Right ventricle myocardium superior (tissue), 1 donor: Measurements from ENCODE around the gene TPCN2. TPM values are rescaled to one million over a fixed set of nuclear protein-coding genes. Genes with fewer than 3 reads are reported as not detected.
A peak's percentile ranks its signal among the peaks of the same experiment; 100 is the strongest.

ENCODE experiments used
- ATAC-seq: fragments of 200-7000 bp; cut with Tn5 transposase; one replicate; pipeline ENCODE4 v1.9.1; 2020; ENCODE audit warnings: mild to moderate bottlenecking; ENCODE audit not compliant: poor library complexity
- DNase-seq: peaks from one replicate; pipeline ENCODE4 v3.0.0-alpha.2; 2020
- intact Hi-C: fragments of 100-400 bp; cut with DNase I; formaldehyde crosslinking; loops from one replicate; pipeline ENCODE4 v1.11.2; 2022
- total RNA-seq: library from RNA; stranded (reverse); fragmentation: NEBNext Ultra II Directional; extraction: Animal tissue kit (Norgen Biotek cat#: 25700); gene quantifications from one replicate; pipeline ENCODE4 v1.2.1, GENCODE V29; 2021
- donor health status: DM: no; HTN: yes; CAD: no; lungs with severe emphysema.

The TPCN2 gene
- total RNA-seq, 1 donor from 2014 or later, result 7.6 TPM

DNA sequence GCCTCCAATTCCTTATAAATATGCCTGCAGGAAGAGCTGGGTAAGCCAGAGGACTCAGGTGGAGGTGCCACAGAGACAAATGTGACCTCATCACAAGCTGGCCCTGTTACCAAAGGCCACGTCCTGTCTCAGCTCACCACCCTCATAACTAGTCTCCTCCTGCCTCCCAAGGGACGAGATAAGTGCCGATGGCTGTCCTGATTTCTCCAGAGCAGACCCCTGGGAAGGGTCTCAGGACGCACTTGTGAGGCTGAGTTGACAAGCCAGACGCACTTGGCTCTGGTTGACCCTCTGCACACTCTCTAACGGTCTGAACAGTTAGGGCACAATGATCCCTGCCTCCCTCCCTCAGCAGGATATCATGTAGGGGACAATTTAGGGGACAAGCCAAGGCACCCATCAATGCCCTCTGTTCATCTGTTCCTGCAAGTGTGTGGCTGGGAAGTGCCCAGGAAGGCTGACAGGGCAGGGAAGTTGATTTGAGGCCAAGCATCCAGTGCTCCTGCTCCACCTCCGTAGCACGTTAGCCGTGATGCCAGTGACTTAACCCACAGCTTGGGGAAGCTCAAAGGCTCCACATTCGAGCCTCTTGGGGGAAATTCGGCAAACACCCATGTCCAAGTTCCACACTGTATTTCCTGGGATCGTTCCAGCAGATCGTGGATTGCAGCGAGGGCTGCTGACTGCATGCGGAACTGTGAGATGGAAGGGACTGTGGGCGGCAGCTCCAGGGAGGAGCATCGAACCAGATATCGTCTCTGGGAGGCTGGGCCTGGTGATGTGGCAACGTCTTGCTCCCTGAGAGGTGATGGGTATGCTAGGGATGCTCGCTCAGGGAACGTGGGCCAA, 109.8 kb downstream of the TPCN2 start:
- intact Hi-C loops, result no loop called here
- ATAC-seq (no peak), DNase-seq (peak; percentile 16)

DNA sequence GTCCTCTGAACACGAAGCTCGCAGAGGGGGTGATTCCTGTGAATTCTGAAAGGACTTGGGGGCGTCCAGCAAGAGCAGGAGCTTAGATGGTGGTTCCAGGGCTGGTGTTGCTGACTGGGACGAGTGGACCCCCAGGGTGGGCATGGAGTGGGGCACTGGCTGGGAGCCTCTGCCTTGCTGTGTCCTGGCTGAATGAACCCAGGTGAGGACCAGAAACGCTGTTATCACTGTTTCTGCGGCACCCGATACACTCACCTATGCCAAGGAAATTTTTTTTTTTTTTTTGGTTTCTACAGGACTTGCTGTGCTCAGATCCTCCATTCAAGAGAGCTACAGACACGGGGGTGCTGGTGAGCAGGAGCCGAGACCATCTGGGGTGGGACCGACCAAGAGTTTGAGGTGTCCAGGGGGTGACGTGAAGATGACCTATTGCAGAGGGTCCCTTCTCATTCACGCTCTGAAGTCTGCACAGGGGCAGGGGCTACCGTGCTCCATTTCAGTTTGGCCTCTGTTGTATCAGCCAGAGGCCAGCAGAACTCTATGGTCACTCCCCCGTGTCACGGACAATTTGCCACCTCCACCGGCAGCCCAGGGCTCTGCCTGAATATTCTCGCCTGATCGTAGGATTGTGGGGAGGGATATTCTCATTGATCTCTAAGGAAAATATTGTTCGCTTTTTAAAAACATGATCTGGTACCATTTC, 110.6 kb downstream of the TPCN2 start:
- DNase-seq (no peak), ATAC-seq (no peak)
- intact Hi-C loops, result no loop called here

DNA sequence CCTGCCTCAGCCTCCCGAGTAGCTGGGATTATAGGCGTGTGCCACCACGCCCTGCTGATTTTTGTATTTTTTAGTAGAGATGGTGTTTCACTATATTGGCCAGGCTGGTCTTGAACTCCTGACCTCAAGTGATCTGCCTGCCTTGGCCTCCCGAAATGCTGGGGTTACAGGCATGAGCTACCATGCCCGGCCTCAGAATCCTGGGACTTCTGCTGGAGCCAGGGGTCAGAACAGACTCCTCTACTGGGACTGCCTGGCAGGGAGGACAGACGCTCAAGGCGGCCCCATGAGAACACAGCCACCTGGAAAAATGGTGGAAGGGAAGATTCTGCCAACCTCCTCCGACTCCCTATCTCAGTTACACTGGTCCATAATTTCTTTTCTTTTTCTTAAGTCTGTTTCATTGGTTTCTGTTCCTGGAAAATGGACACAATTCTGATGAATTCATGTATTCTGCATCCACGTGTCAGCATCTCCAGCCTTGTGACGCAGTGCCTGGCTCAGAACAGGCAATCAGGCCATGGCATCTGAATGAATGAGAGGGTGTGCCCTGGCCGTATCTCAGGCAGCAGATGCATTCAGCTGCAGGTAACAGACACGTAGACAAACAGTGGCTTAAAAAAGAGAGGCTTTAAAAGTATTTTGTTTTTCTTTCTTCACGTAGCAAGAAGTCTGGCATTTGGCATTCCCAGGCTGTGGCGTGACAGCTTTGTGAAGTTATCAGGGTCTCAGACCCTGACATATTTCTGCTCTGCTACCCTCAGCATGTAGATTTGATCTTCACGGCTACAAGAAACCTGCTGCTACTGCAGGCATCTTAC, 111.8 kb downstream of the TPCN2 start:
- intact Hi-C loops, result no loop called here
- DNase-seq (no peak), ATAC-seq (no peak)

DNA sequence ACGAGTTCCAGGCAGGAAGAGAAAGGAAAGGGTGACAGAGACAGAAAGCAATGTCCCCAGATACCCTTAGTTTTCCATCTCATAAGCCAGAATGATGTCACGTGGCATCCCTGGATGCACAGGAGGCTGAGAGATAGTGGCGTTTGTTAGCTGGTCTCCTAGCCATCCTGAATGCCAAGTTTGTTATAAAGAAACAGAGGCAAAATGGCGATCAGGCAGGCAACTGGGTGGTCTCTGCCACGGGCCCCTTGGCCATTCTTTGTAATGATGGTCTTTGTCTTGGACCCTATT, 112.3 kb downstream of the TPCN2 start:
- ATAC-seq (peak; percentile 45), DNase-seq (no peak)
- intact Hi-C loops, result no loop called here

DNA sequence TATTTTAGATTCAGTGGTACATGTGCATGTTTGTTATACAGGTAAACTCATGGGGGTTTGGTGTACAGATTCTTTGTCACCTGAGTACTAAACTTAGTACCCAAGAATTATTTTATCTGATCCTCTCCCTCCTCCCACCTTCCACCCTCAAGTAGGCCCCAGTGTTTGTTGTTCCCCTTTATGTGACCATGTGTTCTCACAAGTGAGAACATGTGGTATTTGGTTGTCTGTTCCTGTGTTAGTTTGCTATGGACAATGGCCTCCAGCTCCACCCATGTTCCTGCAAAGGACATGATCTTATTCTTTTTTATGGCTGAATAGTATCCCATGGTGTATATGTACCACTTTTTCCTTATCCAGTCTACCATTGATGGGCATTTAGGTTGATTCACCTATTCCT, 113.8 kb downstream of the TPCN2 start:
- intact Hi-C loops, result no loop called here
- no peak for ATAC-seq
- DNase-seq, result no peak

DNA sequence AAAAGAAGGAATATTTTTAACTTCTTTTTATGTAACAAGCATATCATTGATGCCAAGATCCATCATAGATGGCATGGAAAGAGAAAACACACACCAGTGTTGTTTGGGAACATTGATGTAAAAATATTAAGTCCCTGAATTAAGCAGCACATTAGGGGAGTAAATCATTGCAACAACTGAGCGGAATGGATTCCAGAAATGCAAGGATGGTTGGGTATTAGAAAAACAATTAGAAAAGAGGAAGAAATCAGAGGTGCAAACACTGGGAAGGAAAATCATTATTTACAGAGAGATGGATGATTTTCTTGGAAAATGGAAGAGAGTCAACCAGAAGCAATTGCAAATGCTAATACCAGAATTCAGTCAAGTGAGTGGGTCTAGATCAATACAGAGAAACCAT, 115.1 kb downstream of the TPCN2 start:
- no peak for DNase-seq
- intact Hi-C loops, result no loop called here
- no peak for ATAC-seq

DNA sequence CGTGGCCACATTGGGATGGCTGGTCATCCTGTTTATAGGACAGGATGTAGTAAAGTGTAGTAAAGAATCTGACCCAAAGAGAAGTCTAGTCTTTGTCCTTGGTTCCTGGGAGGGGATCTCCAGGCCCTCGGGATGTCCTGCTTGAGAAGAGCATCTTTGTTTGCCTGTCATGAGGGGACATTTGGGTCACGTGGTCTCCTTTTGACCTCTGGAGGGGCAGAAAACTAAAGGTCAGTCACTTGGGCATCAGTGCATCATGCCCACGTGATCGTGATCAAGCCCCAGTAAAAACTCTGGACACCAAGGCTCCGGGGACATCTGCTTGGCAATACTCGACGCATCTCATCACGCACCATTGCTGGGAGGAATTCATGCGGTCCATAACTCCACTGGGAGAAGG, 116.1 kb downstream of the TPCN2 start:
- DNase-seq (no peak), ATAC-seq (no peak)
- intact Hi-C loops, result no loop called here

DNA sequence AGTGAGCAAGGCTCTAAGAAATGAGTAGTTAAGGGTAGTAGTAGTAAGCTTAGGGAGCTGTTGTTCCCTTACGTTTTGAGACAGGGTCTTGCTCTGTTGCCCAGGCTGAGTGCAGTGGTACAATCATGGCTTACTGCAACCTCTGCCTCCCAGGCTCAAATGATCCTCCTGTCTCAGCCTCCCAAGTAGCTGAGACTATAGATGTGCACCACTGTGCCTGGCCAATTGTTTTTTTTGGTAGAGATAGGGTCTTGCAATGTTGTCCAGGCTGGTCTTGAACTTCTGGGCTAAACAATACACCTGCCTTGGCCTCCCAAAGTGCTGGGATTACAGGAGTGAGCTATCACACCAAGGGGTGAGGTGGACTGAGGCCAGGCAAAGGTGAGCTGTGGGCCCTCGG, 117.0 kb downstream of the TPCN2 start:
- intact Hi-C loops, result no loop called here
- ATAC-seq, result no peak
- DNase-seq, result no peak

DNA sequence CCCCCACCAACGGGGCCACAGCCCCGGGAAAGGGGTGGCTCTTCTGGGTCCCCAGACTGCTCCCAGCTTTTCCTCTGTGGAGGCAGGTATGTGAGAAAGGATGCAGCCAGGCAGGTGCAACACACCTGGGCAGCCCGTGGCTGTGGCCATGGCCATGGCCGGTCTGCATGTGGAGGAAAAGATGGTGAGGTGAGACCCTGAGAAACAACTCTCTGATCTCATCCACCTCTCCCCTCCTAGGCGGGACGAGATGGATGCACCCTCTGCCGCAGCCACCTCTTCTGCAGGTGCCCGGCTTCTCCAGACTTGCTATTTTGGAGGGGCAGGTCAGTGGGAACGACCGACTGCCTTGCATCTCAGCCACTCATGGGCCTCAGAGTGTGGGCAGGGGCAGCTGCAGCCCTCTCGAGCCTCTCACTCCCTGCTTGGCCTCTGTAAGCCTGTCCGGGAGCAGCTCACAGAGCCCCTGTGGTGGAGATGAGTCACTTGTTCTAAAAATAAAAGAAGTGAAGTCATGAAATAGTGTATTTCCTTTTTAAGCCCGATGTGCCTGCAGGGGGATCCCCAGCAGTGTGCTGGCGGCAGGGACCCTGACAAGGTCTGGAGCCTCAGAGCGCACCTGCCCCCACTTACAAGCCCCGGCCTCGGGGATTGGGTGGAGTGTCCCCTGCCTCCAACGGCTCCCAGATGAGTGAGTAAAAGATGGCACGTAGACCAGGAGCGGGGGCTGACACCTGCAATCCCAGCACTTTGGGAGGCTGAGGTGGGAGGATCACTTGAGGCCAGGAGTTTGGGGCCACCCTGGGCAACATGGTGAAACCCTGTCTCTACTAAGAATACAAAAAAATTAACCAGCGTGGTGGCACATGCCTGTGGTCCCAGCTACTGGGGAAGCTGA, 117.7 kb downstream of the TPCN2 start:
- intact Hi-C loops, result no loop called here

DNA sequence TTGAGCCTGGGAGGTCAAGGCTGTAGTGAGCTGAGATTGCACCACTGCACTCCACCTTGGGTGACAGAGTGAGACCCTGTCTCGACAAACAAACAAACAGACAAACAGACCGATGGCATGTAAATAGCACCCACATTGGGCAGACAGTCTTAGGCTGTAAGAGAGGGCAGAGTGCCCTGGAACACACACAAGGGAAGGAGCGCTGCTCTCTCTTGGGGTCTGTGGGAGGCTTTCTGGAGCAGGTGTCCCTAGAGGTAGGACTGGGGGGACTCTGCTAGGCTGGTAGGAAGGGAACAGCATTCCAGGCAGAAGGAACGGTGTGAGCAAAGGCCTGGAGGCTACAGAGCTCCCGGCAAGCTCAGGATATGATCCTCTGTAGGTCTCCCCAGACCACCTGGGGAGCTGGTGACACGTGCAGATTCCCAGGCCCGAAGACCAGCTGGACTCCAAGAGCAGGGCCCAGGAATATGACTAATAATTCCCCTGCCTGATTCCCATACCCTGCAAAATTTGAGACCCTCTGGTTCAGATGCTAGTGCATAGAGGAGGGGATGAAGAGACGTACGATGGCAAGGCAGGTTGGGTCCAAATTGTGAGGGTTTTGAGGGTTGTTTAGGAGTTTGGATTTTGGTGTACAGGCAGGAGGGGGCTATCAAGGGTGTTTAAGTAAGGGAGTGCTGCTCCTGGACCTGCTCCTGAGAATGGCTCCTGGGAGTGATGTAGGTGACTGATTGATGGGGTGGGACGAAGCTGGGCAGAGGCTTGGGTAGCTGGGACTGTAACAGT, 118.6 kb downstream of the TPCN2 start:
- DNase-seq, result no peak
- no peak for ATAC-seq
- intact Hi-C loops, result no loop called here

More for the DNA sequence above, 117.7 kb downstream of the TPCN2 start:
- peak; percentile 84 for ATAC-seq
- peak; percentile 50 for DNase-seq

DNA sequence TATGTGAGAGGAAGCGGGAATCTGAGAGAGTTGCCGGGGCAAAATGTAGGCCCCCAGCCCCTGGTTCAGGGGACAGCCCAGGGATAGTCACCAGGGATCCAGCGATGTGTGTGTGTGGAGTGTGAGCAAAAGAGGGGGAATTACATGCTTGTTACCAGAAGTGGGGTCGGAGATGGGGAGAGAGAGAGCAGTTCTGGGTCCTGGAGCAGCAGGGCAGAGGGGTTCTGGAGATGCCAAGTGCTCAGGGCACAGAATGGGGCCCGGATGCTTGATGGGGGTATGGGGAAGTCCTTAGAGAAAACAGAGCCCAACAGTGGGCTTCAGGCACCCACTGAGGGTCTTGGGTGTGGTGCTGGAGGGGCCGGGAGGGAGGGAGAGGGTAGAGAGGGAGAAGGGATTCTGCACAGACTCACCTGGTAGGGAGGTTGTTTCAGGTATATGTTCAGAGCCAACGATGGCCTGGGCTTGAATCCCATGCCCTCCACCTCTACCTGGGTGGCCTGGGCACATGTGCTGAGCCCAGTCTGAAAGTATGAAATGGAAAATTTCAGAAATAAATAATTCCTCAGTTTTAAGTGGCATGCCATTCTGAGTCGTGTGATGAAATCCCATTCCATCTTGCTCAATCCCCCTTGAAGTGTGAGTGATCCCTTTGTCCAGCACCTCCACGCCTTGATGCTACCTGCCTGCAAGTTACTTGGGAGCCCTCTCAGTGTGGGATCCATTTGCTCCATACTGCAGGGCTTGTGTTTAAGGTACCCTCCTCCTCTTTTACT, 119.4 kb downstream of the TPCN2 start:
- DNase-seq, result no peak
- no peak for ATAC-seq
- intact Hi-C loops, result no loop called here

DNA sequence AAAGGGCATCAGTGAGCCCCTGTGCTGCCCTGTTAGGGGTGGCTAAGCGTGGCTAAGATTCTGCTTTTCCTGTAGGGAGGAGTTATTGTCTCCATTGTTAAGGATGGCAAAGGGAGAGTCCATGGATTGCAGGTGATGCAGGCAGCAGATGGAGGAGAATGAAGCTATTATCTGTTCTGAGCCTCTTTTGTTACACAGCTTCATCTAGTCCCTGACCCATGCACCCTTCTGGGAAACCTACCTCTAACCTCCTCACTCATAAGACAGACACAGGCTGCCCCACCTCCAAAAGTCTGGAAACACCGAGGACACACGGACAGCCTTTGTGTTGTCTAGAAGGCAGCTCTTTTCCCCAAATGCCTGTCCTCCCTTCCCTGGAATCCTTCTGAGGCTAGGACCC, 120.7 kb downstream of the TPCN2 start:
- ATAC-seq (no peak), DNase-seq (no peak)
- intact Hi-C loops, result no loop called here

DNA sequence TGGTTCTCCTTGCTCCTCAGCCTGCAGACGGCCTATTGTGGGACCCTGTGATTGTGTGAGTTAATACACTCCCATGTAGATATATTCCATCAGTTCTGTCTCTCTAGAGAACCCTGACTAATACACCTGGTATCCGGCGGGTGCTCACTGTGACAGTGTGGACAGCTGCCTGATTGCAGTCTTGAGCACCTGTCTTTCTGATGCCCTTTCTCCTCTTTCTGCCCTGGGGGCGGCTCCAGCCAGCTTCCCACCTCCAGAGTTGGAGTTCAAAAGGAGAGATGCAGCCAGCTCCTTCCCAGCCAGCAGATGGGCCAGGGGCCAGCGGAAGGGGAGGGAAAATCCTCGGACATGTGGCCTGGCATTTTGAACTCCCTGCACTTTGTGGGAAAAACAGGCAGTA, 122.0 kb downstream of the TPCN2 start:
- DNase-seq, result no peak
- ATAC-seq, result no peak
- intact Hi-C loops, result no loop called here

DNA sequence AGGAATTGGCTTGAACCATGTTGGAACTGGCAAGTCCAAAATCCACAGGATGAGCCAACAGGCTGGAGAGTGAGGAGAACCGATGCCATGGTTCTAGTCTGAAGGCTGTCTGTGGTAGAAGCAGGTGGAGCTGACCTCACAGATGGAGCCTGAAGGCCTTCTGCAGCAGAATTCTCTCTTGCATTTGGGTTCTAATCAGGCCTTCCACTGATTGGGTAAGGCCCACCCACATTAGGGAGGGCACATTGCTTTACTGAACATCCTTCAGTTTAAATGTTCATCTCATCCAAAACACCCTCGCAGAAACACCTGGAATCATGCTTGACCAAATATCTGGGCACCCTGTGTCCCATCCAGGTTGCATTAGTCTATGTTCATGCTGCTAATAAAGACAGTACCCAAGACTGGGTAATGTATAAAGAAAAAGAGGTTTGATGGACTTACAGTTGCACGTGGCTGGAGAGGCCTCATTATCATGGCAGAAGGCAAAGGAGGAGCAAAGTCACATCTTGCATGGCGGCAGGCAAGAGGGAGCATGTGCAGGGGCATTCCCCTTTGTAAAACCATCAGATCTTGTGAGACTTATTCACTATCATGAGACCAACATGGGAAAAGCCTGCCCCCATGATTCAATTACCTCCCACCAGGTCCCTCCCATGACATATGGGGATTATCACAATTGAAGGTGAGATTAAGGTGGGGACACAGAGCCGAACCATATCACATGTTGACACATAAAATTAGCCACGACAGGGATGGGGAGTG, 122.9 kb downstream of the TPCN2 start:
- no peak for ATAC-seq

DNA sequence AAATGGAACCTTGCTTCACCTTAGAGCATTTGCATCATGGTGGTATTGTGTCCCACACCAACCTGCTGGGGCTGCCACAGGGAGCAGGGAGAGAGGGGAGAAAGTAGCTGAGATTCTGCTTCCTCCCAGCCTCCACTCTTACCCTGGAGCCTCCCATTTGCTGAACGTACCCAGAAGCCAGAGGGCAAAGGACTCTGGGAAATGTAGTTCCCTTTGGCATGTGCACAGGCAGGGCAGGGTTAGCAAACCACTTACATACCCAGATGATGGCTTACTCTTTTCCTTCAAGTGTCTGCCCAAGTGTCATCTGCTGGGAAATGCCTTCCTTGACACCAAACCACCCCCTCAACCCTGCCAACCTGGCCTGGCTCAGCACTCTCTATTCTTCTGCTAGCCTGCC, 123.9 kb downstream of the TPCN2 start:
- DNase-seq (no peak), ATAC-seq (no peak)
- intact Hi-C loops, result no loop called here

More for the DNA sequence above, 122.9 kb downstream of the TPCN2 start:
- intact Hi-C loops, result no loop called here
- no peak for DNase-seq

DNA sequence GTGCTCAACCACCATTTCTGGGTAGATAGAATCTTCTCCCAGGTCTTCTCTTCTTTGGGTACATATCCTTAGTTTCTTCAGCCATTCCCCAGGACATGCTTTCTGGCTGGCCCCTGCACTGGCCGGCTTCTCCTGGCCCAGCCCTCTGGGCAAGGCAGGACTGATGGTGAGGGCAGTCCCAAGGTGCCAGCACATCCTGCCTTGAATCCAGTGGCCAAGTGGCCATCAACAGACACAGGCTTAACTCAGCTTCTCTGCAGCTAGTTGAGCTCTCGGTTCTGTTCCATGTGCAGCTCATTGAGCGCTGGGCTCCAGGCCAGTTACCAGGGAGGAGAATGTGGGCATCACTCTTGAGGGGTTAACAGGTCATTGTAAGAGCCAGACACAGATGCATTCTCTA, 124.6 kb downstream of the TPCN2 start:
- no peak for ATAC-seq
- intact Hi-C loops, result no loop called here

More for the DNA sequence above, 124.6 kb downstream of the TPCN2 start:
- no peak for DNase-seq
